ENCODE results near the gene PPARD. TPM values are rescaled to one million over a fixed set of nuclear protein-coding genes. Genes with fewer than 3 reads are reported as not detected.

The PPARD gene
- total RNA-seq, 1 donor from 2014 or later: 8.2 TPM

DNA sequence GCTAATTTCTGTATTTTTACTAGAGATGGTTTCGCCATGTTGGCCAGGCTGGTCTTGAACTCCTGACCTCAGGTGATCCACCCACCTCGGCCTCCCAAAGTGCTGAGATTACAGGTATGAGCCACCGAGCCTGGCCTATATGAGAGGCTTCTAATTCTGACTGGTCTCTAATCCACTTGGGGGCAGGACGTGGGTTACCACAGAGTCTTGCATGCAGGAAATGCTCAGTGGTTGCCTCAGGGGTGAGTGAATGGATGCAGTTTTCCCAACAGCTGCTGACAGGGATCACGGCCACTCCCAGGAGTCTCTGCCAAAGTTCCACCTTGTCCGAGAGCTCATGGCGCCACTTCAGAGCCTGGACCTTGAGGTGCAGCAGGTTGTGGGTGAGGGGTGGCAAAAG lies 103.3 kb downstream of the PPARD start:
- TF ChIP-seq CTCF (conservative IDR thresholded peaks at IDR 0.05; ENCODE audit: low read depth, low read length): no peak
- no peak for DNase-seq (ENCODE audit: low read depth)
- no peak overlapping the region for H3K4me3 ChIP-seq (ENCODE audit: low read depth, low read length)

DNA sequence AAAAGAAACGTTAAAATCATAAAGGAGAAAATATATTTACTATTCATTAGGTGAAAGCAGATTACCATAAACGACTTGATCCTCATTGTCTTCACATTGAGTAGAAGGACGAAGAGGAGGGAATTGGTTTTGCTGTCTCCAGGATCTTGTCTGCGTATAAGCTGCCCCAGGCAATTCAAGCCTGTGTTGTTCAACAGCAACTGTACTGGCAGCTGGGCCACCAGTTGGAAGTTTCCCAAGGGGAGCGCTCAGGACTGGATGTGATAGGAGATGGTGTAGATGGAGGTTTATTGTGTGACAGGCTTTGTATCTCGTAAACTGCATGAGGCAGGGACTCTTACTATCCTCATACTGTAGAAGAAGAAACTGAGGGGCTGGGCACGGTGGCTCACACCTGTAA lies 105.8 kb downstream of the PPARD start:
- TF ChIP-seq CTCF (conservative IDR thresholded peaks at IDR 0.05; ENCODE audit: low read depth, low read length): no peak
- no peak overlapping the region for H3K4me3 ChIP-seq (ENCODE audit: low read depth, low read length)
- no peak for DNase-seq (ENCODE audit: low read depth)

DNA sequence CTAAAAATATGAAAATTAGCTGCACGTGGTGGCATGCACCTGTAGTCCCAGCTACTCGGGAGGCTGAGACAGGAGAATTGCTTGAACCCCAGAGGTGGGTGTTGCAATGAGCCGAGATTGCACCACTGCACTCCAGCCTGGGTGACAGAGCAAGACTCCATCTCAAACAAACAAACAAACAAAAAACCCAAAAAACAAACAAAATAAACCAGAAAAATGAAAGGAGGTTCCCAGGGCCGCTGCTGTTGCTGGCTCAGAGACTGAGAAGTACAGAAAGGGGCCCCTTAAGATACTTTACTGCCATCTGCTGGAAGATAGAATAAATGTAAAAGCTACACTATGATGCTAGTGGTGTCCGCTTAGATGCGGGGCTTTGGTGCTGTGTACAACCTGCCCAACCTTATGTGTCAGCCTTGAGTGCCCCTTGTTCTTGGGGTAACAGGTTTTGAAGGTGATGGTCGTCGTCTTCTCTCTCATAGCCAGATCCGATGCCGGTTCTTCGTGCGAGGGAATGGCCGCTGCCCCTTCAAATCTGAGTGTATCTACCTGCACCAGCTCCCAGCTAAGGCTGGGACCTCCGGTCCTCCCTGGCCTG lies 107.0 kb downstream of the PPARD start:
- TF ChIP-seq CTCF (conservative IDR thresholded peaks at IDR 0.05; ENCODE audit: low read depth, low read length): peak; percentile 71
- no peak for DNase-seq (ENCODE audit: low read depth)
- H3K4me3 ChIP-seq (ENCODE audit: low read depth, low read length): no peak overlapping the region

- H3K4me3 ChIP-seq (ENCODE audit: low read depth, low read length): peak overlapping the region; percentile 72
- no peak for TF ChIP-seq CTCF (conservative IDR thresholded peaks at IDR 0.05; ENCODE audit: low read depth, low read length)
- DNase-seq (ENCODE audit: low read depth): no peak
Measured at GRCh38 chr6:35451354-35452182, 109.2 kb downstream of the PPARD start.

DNA sequence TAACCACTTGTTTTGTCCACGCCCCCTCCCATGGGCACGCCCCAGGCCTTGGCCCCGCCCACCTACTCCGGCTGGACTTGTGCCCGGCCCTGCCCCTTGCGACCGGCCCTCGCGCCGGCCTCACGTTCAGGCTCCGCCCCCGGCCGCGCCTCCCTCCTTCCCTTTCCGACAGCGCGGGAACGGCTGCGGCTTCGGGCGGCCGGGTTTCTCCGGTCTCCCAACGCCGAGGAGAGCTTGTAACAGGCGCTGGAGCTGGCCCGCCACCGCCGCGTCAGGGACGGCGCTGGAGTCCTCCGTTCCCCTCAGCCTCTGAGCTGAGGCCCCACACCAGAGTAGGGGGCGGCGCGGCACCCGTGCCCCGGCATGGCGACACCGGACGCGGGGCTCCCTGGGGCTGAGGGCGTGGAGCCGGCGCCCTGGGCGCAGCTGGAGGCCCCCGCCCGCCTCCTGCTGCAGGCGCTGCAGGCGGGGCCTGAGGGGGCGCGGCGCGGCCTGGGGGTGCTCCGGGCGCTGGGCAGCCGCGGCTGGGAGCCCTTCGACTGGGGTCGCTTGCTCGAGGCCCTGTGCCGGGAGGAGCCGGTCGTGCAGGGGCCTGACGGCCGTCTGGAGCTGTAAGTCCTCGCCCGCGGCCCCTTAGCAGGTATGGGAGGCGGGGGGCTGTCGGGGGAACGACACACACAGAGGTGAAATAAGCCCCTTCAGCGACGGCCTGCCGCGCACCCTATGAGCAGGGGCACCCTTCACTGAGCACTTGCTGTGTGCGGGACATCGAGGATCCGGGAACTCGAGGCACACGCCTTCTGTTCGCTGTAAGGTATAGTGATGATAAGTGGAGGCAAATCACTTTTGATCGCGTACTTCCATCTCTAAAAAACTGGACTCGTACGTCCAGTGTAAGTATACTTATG lies 110.1 kb downstream of the PPARD start, which contains the start of gene FANCE:
Gene FANCE (plus strand): TSS at position 156 of the 908 bp plus-strand sequence. CDS start 208 bp downstream, at position 364.
- TF ChIP-seq CTCF (conservative IDR thresholded peaks at IDR 0.05; ENCODE audit: low read depth, low read length): no peak
- no peak for DNase-seq (ENCODE audit: low read depth)
- H3K4me3 ChIP-seq (ENCODE audit: low read depth, low read length): peak within 1 kb of the TSS; percentile 72

GRCh38 chr6:35453236-35453635 lies 110.9 kb downstream of the PPARD start:
- no peak for TF ChIP-seq CTCF (conservative IDR thresholded peaks at IDR 0.05; ENCODE audit: low read depth, low read length)
- no peak overlapping the region for H3K4me3 ChIP-seq (ENCODE audit: low read depth, low read length)
- DNase-seq (ENCODE audit: low read depth): no peak
